IPS-NIHi11 (cell line): ENCODE data around the gene CKM.
"Not testable (repeated sequence)": the region's sequence is repeated elsewhere in the genome, so short reads cannot be mapped to it uniquely, and the experiment has no call there.

ENCODE experiments used
- DNase-seq: peaks from one replicate; pipeline ENCODE4 v3.0.0; 2012; ENCODE audit warnings: mixed read lengths, low spot score

The CKM gene

DNA sequence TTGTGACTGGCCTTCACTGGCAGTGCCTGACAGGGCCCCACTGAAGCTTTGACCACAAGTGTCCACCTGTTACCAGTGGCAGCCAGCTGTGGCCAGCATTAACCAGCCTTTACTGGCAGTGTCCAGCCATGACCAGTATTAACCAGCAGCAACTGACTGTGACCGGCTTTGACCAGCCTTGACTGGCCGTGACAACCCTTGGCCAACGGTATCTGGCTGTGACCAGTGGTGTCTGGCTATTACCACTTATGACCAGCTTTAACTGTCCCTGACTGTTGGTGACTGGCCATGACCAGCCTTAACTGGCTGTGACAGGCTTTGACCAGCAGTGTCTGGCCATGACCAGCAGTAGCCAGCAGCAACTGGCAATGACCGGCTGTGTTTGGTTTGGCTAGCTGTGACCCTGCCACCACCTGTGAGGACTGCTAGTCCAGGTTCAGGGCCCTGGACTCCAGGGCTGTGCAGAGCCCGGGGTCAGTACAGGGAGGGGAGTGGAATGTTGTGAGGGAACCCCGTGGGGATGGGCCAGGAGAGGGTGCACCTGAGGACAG, 32.2 kb downstream of the CKM start:
- DNase-seq: no peak

DNA sequence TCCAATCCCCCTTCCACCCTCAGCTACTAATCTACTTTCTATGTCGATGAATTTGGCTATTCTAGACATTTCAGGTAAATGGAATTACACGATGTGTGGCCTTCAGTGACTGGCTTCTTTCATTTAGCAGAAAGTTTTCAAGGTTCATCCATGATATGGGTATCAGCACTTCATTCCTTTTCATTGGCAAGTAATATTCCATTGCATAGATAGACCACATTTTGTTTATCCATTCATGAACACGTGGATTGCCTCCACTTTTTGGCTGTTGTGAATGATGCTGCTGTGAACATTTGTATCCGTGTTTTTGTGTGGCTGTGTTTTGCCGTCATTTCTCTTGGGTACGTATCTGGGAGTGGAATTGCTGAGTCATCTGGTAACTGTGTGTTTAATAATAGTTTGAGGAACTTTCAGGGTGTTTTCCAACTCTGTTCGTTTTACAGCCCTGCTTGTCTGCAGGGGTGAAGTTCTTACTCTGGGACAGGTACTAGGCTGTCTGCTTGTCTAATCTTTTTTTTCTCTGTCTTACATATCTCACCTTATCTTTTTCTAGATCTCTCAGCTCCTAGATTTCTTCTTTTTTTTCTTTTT, 39.1 kb downstream of the CKM start:
- no peak for DNase-seq

DNA sequence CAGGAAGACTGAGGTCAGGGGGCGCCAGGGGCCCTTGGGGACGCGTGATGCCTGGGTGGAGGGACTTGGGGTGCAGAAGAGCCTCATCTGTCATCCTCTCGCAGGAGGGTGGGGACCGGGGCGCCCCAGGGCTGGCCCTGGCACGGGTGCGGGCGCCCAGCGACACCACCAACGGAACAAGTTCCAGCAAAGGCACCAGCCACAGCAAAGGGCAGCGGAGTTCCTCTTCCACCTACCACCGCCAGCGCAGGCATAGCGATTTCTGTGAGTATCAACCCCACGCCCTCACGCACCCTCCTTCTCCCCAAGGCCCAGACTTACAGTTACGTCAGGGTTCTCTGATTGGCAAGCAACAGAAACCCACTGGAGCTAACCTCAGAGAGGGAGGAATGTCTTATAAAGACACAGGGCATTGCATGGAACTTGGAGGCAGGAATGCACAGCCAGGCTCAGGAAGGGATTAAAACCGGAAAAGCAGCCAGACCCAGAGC, 42.2 kb downstream of the CKM start:
- DNase-seq: no peak

DNA sequence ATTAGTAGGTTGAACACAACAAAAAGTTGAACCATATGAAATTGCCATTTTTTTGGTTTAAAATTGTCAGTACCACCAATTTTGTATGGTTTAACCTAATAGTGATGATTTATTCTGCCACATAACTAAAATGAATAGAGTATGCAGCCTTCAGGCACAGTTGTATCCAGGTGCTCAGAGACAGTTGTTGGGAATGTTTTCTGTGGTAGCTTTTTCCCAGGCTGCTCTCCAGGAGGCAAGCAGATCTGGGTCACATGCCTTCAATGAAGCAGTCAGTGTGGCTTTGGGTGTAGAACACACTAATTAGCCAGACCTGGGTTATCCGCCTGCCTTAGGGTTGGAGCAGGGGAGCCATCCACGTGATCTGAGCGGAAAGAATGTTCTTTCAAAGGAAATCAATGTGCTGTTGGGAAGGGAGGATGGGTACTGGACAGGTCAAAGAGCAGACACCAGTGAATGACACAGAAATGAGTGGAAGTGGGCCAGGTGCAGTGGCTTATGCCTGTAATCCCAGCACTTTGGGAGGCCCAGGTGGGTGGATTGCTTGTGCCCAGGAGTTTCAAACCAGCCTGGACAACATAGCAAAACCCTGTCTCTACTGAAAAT, 43.0 kb downstream of the CKM start:
- no peak for DNase-seq

DNA sequence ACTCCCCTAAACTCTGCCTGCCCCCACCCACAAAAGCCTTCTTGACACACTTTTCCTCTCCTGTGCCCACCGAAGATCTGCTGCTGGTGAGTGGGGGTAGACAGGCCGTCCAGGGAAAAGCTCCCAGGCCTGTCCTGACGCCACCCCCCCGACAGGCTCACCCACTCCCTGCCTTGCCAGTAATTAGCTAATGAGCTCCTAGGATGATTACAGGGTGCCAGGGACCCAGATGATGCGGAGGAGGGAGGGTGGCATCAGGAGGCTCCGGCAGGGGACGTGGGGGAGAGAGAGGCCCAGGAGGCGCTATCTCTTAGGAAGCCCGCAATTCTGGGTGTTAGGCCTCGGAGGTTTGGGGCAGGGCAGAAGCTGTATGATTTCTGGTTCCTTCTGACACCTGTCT, 44.6 kb downstream of the CKM start:
- no peak for DNase-seq

DNA sequence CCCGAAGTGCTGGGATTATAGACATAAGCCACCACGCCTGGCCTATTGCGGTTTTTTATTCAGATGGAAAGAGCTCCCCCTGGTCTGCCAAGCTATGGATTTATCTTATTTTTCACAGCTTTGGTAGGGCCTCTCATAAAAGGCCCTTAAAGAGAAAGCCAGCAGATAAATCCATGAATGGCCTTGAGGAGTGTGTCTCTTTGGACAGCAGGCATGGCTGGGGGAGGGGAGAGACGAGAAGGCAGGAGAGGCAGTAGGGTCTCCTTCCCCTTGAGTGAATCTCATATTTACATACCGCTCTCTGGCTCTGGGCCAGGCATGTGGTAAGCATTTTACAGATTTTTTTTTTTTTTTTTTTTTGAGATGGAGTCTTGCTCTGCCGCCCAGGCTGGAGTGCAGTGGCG, 46.4 kb downstream of the CKM start:
- DNase-seq: no peak

DNA sequence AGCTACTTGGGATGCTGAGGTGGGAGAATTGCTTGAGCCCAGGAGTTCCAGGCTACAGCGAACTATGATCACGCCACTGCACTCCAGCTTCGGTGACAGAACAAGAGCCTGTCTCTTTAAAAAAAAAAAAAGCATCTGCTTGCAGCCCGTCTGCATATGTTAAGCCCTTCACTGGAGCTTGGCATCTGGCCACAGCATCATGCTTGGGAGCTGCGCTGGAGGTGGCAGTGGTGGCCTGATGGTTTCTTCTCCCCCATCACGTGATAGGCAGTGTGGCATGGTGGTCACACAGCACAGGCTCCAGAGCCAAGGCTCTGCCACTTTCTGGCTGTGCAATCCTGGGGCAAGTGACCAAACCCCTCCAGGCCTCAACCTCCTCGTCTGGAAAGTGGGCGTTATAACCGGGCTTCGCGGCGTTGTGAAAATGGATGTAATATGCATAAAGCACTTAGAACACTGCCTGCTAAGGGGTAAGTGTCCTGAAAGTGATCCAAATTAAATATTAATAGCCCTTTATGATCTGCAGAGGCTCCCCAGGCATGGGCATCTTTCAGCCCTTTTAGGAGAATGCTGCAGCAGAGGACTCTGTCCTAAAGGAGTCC, 47.2 kb downstream of the CKM start:
- no peak for DNase-seq

DNA sequence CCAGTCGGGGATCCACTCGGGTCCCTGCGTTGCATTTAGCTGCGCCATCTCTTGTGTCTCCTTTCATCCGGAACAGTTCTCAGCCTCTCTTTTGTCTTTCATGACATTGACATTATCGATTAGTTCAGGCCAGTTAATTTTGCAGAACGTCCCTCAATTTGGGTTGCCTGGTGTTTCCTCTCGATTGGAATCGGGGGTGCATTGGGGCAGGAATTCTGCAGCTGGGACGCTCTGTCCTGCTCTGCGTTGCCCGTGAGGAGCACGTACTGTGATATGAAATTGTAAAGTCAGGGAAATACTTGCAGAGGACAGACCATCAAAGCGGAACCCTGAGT, 49.2 kb downstream of the CKM start:
- DNase-seq: no peak

DNA sequence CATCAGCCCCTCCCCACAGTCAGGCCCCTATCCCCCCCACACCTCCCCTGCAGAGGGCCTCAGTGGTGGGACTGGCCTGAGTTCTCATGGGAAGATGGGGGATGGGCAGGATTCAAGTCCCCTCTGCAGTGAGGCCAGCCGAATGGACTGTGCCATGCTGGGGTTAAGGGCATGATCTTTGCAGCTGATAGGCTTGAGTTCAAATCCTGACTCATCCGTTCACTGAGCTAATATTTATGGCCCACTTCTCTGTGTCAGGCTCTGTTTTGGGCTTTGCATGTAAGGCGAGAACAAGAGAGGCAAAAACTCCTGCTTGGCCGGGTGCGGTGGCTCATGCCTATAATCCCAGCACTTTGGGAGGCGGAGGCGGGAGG, 51.0 kb downstream of the CKM start:
- no peak for DNase-seq

DNA sequence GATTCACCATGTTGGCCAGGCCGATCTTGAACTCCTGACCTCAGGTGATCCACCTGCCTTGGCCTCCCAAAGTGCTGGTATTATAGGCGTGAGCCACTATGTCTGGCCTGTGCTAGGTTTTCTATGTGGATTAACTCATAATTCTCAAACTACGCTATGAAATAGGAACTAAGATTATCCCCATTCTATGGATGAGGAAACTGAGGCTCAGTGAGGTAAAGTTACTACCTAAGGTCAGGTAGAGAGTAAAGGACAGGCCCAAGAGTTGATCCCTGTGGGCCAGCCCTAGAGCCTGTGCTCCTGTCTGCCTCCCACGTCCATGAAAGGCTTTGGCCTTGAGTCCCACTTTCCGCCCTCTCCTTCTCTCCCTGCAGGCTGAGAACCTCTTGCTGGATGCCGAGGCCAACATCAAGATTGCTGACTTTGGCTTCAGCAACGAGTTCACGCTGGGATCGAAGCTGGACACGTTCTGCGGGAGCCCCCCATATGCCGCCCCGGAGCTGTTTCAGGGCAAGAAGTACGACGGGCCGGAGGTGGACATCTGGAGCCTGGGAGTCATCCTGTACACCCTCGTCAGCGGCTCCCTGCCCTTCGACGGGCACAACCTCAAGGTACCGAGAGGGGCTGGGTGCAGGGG, 51.5 kb downstream of the CKM start:
- peak; percentile 12 for DNase-seq

DNA sequence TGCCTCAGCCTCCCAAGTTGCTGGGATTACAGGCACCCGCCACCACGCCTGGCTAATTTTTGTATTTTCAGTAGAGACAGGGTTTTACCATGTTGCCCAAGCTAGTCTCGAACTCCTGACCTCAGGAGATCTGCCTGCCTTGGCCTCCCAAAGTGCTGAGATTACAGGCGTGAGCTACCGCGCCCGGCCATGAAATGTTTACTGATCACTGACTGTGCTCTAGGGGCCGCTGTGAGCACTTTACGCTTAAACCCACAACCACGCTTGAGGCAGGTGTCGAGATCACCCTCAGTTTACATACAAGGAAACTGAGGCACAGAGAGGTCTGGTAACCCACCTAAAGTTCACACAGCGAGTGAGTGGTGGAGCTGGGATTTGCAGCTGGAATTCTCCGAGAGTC, 52.7 kb downstream of the CKM start:
- not testable (repeated sequence) for DNase-seq

DNA sequence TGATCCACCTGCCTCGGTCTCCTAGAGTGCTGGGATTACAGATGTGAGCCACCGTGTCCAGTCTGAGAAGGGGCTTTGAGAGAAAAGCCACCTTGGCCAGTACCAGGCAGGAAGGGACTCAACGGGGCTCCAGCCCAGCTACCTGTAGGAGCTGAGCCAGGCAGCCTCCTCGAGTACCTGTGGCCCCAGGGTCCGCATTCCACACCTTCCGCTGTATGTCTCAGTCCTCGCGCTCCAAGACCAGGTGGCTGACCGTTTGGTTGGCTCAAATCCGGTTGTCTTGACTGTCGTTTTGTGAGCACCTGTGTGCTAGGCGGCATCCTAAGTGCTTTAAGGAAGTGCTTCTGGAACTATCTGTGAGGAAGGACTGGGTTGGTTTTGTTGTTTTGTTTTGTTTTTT, 55.4 kb downstream of the CKM start:
- peak; percentile 9 for DNase-seq

DNA sequence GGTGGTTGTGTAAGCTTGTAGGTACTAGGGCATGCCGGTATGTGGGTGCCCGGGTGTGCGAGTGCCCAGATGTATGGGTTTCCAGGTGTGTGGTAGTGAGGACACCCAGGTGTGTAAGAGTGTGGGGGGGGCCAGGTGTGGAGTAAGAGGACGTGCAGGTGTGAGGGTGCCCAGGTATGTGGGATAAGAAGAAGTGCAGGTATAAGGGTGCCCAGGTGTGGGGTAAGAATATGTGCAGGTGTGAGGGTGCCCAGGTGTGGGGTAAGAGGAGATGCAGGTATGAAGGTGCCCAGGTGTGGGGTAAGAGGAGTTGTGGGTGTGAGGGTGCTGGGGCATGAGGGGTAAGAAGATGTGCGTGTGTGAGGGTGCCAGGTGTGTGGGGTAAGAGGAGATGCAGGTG, 57.3 kb downstream of the CKM start:
- no peak for DNase-seq

DNA sequence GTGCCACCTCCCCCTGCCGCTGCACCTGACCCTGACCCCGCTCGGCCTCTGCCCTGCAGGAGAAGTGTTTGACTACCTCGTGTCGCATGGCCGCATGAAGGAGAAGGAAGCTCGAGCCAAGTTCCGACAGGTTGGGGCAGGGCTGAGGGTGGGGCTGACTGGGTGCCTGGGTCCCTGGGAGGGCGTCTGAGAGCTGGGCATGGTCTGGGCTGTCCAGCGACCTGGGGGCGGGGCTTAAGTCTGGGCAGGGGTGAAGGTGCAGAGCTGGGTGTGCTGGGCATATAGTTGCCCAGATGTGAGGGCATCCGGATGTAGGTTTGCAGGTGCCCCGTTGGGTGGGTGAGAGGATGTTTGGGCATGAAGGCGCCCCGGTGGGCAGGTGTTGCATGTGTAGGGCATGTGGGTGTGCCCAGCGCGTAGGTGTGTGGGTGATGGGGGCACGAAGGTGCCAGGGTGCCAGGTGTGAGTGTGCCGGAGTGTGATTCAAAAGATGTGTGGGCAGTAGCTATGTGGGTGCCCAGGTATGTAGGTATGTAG, 57.8 kb downstream of the CKM start:
- DNase-seq: no peak

DNA sequence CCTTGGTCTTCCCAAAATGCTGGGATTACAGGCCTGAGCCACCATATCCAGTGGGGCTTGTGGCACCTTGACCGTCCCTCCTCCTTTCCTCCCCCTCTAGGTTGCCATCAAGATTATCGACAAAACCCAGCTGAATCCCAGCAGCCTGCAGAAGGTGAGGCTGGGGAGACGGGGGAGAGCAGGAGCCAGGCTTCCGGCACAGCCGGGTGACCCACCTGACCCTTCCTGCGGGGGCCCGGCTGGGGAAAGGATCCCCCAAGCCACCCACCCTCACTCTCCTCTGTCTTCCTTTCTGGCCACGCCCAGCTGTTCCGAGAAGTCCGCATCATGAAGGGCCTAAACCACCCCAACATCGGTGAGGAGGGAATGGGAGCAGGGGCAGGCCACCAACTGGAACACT, 59.7 kb downstream of the CKM start:
- no peak for DNase-seq

DNA sequence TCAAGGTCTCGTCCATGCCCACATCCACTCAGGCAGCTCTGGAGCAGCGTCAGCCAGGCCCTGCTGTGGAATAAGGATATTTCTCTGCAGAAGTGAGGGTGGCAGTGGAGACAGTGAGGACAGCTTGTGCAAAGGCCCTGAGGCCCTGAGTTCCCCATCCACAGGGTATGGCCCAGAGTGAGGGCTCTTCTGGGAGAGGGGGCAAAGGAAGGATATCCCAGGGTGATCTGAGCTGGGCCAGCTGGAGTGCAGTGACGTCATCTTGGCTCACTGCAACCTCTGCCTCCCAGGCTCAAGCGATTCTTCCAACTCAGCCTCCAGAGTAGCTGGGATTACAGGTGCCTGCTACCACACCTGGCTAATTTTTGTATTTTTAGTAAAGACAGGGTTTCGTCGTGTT, 60.1 kb downstream of the CKM start:
- DNase-seq: no peak

DNA sequence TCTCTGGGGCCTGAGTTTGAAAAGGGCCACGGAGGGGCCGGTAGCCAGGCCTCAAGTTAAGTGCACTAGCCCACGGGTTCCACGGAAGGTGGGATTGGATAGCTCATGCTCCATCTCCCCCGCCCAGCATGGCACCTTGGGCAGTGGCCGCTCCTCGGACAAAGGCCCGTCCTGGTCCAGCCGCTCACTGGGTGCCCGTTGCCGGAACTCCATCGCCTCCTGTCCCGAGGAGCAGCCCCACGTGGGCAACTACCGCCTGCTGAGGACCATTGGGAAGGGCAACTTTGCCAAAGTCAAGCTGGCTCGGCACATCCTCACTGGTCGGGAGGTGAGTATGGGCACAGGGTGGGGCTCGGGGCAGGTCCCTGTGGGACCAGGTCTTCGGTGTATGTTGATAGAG, 63.8 kb downstream of the CKM start:
- no peak for DNase-seq

DNA sequence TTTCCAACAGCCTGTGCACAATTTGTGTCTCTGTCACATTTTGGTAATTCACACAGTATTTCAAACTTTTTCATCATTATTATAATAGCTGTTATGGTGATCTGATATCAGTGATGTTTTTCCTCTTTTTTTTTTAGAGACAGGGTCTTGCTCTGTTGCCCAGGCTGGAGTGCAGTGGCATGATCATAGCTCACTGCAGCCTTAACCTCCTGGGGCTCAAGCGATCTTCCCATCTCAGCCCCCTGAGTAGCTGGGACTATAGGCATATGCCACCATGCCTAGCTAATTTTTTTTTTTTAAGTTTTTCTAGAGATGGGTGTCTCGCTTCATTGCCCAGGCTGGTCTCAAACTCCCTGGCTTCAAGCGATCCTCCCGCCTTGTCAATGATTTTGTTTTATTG, 65.8 kb downstream of the CKM start:
- no peak for DNase-seq
